Measurements from ENCODE around the gene AFG1L. TPM values are rescaled to one million over a fixed set of nuclear protein-coding genes. Genes with fewer than 3 reads are reported as not detected.
"Not testable (repeated sequence)": the region's sequence is repeated elsewhere in the genome, so short reads cannot be mapped to it uniquely, and the experiment has no call there.

AFG1L gene
- total RNA-seq, 1 donor: 2.4 TPM

- DNase-seq (ENCODE audit: low read depth in 2 of 3, low spot score in 2 of 3): no peak
Measured at GRCh38 chr6:108287373-108287772, 7.5 kb upstream of the AFG1L start.

- no peak for DNase-seq (ENCODE audit: low read depth in 2 of 3, low spot score in 2 of 3)
Measured at GRCh38 chr6:108288742-108289141, 6.1 kb upstream of the AFG1L start.

DNA sequence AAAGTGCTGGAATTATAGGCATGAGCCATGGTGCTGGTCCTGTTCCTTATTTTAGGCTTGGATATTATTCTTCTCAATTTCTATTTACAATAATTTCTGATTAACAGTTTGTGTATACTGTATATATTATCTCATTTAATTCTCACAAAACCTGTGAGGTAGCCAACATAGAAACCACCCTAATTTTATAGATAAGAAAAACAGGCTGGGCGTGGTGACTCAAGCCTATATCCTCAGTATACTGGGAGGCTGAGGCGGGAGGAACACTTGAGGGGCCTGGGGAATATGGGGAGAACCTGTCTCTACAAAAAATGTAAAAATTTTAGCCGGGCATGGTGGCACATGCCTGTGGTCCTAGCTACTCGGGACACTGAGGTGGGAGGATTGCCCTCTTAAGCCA is 3.8 kb upstream of the AFG1L start:
- DNase-seq (ENCODE audit: low read depth in 2 of 3, low spot score in 2 of 3): no peak

DNA sequence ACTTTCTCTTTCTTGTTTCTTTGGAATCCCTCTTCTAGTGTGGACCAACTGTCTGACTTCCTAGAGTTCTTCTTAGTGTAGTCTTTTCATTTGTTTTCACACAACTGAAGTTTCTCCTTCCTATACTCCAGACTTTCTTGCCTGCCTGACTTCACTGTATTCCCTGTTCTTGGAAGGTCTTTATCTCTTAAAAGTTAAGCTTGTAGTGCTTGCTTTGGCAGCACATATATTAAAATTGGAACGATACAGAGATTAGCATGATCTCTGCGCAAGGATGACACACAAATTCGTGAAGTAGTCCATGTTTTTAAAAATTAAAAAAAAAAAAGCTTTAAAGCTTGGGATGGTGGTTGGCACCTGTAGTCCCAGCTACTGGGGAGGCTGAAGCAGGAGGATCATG is 2.3 kb upstream of the AFG1L start:
- not testable (repeated sequence) for DNase-seq (ENCODE audit: low read depth in 2 of 3, low spot score in 2 of 3)

GRCh38 chr6:108293527-108294296 is 1.1 kb upstream of the AFG1L start:
- peak in 2 of 3 donors; percentile 8 to 21 for DNase-seq (ENCODE audit: low read depth in 2 of 3, low spot score in 2 of 3)

- DNase-seq (ENCODE audit: low read depth in 2 of 3, low spot score in 2 of 3): no peak
Measured at GRCh38 chr6:108294297-108294726, 542 bp upstream of the AFG1L start.

GRCh38 chr6:108295676-108296075 is 822 bp downstream of the AFG1L start:
- no peak for DNase-seq (ENCODE audit: low read depth in 2 of 3, low spot score in 2 of 3)

- no peak for DNase-seq (ENCODE audit: low read depth in 2 of 3, low spot score in 2 of 3)
Measured at GRCh38 chr6:108302386-108302785, 7.5 kb downstream of the AFG1L start.

DNA sequence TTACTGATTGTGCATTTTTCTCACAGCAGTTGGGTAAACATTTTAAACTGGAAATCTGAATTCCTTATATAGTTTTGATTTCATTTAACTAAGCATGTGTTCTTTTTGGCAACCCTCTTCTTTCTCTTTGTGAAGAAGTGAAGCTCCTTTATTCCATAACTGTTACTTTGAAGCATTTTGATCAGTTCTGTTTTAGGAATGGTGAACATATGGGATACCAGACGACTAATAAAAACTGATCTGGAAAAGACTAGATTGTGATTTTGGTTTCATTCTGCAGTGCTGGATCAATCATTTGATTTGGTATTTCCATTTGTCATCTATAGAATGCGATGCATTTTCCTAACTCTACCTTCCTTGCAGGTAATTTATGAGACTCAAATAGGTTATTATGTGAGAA is 9.8 kb downstream of the AFG1L start:
- DNase-seq (ENCODE audit: low read depth in 2 of 3, low spot score in 2 of 3): no peak

DNA sequence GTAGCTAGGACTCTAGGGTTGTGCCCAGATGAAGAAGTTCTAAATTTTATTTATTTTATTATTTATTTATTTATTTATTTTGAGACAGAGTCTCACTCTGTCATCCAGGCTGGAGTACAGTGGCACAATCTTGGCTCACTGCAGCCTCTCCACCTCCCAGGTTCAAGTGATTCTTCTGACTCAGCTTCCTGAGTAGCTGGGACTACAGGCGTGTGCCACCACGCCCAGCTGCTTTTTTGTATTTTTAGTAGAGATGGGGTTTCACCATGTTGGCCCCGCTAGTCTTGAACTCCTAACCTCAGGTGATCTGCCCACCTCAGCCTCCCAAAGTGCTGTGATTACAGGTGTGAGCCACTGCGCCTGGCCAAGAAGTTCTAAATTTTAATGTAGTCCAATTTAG is 13.8 kb downstream of the AFG1L start:
- DNase-seq (ENCODE audit: low read depth in 2 of 3, low spot score in 2 of 3): not testable (repeated sequence)

DNA sequence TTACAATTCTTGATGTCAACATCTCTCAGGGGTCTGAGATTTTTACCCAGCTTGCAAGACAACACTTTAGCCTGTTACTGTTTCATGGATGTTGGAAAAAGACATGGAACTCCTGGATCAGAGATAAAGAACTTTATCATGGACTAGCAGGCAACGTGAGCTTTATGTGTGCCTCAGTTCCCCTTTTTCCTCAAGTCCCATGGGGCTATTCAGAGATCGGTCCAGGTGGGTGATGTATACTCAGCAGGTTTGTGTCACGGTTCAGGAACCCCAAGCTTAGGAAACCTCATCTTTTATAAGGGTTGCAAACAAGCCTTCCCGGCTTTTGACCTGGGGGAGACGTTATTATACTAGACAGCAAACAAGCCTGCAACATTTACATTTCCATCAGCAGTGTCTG is 15.0 kb downstream of the AFG1L start:
- no peak for DNase-seq (ENCODE audit: low read depth in 2 of 3, low spot score in 2 of 3)

DNA sequence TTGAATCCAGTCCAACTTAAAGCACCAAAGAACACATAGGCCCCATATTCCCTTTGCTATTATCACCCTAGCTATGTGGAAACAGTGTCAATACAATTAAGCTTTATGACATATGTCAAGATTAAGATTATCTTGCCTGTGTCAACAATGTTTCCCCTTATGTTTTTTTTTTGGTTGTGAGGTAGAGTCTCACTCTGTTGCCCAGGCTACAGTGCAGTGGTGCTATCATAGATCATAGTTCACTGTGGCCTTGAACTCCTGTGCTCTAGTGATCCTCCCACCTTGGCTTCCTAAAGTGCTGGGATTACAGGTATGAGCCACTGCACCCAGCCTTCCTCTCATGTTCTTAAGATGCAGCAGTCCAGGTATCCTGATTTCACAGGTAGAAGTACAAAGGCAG is 17.8 kb downstream of the AFG1L start:
- DNase-seq (ENCODE audit: low read depth in 2 of 3, low spot score in 2 of 3): no peak

DNA sequence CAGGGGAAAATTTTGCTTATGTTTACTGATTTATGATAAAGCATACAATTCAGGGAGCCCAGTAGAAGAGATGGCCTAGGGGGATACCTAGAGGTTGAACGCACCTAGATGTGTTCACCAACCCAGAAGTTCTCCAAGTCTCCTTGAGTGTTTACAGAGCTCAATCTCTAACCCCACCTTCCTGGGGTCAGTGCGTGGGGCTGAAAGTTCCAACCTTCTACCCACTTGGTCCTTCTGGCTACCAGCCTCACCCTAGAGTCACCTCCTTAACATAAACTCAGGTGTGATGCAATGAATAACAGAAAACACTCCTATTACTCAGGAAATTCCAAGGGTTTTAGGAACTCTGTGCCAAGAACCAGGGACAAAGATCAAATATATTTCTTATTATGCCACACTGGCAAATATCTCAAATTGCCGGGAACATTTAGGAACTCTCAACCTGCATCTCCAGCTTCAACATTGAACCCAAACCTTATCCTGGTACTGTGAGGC is 26.4 kb downstream of the AFG1L start:
- no peak for DNase-seq (ENCODE audit: low read depth in 2 of 3, low spot score in 2 of 3)

GRCh38 chr6:108322728-108323127 is 27.9 kb downstream of the AFG1L start:
- no peak for DNase-seq (ENCODE audit: low read depth in 2 of 3, low spot score in 2 of 3)

- no peak for DNase-seq (ENCODE audit: low read depth in 2 of 3, low spot score in 2 of 3)
Measured at GRCh38 chr6:108323710-108324466, 29.0 kb downstream of the AFG1L start.

DNA sequence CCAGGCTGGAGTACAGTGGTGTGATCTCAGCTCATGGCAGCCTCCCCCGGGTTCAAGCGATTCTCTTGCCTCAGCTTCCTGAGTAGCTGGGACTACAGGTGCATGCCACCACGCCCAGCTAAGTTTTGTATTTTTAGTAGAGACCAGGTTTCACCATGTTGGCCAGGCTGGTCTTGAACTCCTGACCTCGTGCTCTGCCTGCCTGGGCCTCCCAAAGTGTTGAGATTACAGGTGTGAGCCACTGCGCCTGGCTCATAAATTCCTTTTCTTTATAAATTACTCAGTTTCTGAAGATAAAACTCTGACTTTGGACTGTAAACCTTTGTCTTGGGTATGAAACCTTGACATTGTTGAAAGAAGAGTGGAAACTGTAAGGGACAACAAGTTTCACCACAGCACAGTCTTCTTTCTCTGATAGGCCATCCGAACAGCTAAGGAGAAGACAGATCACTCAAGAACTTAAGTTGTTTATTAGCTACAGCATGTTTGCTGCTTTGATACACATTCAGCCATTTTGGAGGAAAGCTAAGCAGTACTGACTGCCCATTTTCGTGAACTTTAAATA is 35.4 kb downstream of the AFG1L start:
- DNase-seq (ENCODE audit: low read depth in 2 of 3, low spot score in 2 of 3): not testable (repeated sequence)

DNA sequence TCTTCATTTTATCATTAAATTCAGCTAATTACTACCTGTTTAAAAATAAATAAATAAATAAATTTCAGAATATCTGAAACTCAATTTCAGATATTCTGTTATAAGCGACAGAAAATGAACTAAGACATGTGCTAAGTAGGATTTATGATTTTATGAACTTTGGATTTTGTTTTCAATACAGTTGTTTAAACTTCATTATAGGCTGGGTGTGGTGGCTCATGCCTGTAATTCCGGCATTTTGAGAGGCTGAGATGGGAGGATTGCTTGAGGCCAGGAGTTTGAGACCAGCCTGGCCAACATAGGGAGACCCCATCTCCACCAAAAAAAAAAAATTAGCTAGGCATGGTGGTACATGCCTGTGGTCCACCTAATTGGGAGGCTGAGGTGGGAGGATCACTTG is 36.0 kb downstream of the AFG1L start:
- no peak for DNase-seq (ENCODE audit: low read depth in 2 of 3, low spot score in 2 of 3)

DNA sequence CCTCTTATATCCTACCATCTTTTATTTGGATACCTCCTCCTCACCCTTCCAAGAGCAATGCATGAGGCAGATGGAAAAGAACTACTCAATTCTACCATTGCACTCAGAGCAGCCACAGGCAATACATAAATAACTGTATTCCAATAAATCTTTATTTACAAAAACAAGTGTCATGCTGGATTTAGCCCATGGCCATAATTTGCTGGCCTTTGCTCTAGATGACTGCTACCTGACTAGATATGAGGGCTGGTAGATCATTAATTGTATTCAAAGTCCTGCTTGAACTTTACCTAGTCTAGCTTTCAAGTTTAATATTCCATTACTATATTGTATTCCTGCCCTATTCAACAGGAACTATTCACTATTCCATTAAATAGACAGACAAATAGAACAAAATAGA is 37.1 kb downstream of the AFG1L start:
- DNase-seq (ENCODE audit: low read depth in 2 of 3, low spot score in 2 of 3): no peak

GRCh38 chr6:108336971-108337370 is 42.1 kb downstream of the AFG1L start:
- DNase-seq (ENCODE audit: low read depth in 2 of 3, low spot score in 2 of 3): no peak

GRCh38 chr6:108337721-108338120 is 42.9 kb downstream of the AFG1L start:
- no peak for DNase-seq (ENCODE audit: low read depth in 2 of 3, low spot score in 2 of 3)

GRCh38 chr6:108341372-108341771 is 46.5 kb downstream of the AFG1L start:
- DNase-seq (ENCODE audit: low read depth in 2 of 3, low spot score in 2 of 3): no peak

GRCh38 chr6:108343894-108344293 is 49.0 kb downstream of the AFG1L start:
- no peak for DNase-seq (ENCODE audit: low read depth in 2 of 3, low spot score in 2 of 3)

Data from hematopoietic multipotent progenitor cell (in vitro differentiated cells).